RWPE2 (cell line): ENCODE measurements around the gene HOXD4.

Experiments
- ATAC-seq: fragments of 200-7000 bp; cut with Tn5 transposase; 3 replicates; pipeline ENCODE4 v1.9.1; 2021; ENCODE audit warnings: low read depth
- DNase-seq: peaks from one replicate; pipeline ENCODE4 v3.0.0-alpha.2; 2020; ENCODE audit warnings: low spot score
- H3K27ac ChIP-seq: fragments of 450-650 bp; 2 replicates; pipeline ENCODE4 v1.5.1; 2017; ENCODE audit warnings: mild to moderate bottlenecking; ENCODE audit not compliant: poor library complexity, severe bottlenecking
- H3K27me3 ChIP-seq: fragments of 250-450 bp; sonication (Bioruptor Pico); 2 replicates; pipeline ENCODE4 v1.5.1; 2021; ENCODE audit warnings: mild to moderate bottlenecking, moderate library complexity; ENCODE audit not compliant: insufficient read depth, poor library complexity, severe bottlenecking
- H3K36me3 ChIP-seq: fragments of 250-450 bp; sonication (Bioruptor Pico); 2 replicates; pipeline ENCODE4 v1.5.1; 2020; ENCODE audit warnings: low read depth, mild to moderate bottlenecking, moderate library complexity
- H3K4me1 ChIP-seq: fragments of 250-450 bp; sonication (Bioruptor Pico); 2 replicates; pipeline ENCODE4 v1.5.1; 2021; ENCODE audit warnings: mild to moderate bottlenecking, moderate library complexity; ENCODE audit not compliant: insufficient read depth, poor library complexity, severe bottlenecking
- H3K4me3 ChIP-seq: fragments of 250-450 bp; sonication (Bioruptor Pico); 2 replicates; pipeline ENCODE4 v1.5.1; 2021; ENCODE audit warnings: mild to moderate bottlenecking, moderate library complexity; ENCODE audit not compliant: severe bottlenecking
- H3K9me3 ChIP-seq: fragments of 250-450 bp; sonication (Bioruptor Pico); 2 replicates; pipeline ENCODE4 v1.5.1; 2021; ENCODE audit warnings: mild to moderate bottlenecking, moderate library complexity; ENCODE audit not compliant: severe bottlenecking
- CTCF ChIP-seq: fragments of 450-650 bp; IDR thresholded peaks from one replicate; pipeline ENCODE4 v1.5.1; 2017; ENCODE audit warnings: mild to moderate bottlenecking, moderate library complexity; ENCODE audit not compliant: poor library complexity, severe bottlenecking

Gene HOXD4

GRCh38 chr2:176181551-176181950, 30.2 kb downstream of the HOXD4 start:
- Histone ChIP-seq H3K27ac (no peak overlapping the region), H3K4me1 (peaks cover 5% of the 10 kb centered on the region), H3K36me3 (no peaks in the 10 kb centered on the region), H3K4me3 (no peak overlapping the region), H3K9me3 (no peaks in the 10 kb centered on the region), H3K27me3 (no peaks in the 10 kb centered on the region)
- no peak for ATAC-seq
- no peak for TF ChIP-seq CTCF
- no peak for DNase-seq

DNA sequence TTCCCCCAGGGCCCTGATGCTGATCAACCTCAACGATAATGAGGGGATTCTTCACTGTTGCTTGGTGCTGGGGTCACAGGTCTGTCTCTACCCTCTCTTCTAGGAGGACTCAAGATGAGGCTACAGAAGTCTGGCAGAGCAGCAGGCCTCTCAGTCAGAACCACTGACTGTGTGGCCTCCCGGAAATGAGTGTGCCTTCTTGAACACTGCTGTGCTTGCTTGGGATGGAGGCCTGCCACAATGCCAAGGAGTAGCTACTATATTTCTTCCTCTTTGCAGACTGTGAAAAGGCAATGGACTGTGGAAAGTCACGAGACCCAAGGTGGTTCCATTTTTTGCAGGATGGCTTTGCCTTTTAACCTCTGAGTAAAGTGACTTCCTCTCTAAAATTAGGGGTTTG, 31.3 kb downstream of the HOXD4 start:
- H3K27me3 ChIP-seq, result no peaks in the 10 kb centered on the region
- ATAC-seq, result no peak
- TF ChIP-seq CTCF, result no peak
- H3K36me3 ChIP-seq, result no peaks in the 10 kb centered on the region
- peaks cover 5% of the 10 kb centered on the region for H3K4me1 ChIP-seq
- H3K27ac ChIP-seq, result no peak overlapping the region
- H3K9me3 ChIP-seq, result no peaks in the 10 kb centered on the region
- no peak overlapping the region for H3K4me3 ChIP-seq
- no peak for DNase-seq

DNA sequence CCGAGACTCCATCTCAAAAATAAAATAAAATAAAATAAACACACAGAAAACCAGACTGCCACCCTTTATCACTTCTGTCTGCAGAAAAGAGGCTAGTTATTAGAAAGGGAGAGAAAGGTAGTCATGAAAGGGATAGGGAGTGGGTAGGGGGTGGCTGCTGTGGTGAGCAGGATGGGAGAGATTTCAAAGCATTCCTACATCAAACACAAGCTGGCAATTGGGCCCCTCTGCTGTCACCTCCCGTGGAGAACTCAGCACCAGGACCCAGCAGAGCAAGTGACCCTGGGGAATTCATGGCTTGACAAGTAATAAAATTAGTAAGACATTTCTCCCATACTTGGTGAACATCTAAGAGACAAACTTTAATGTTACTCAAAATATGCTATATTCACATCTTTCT, 33.4 kb downstream of the HOXD4 start:
- no peak for DNase-seq
- Histone ChIP-seq H3K27me3 (peaks cover 6% of the 10 kb centered on the region), H3K27ac (no peak overlapping the region), H3K4me3 (no peak overlapping the region), H3K4me1 (no peaks in the 10 kb centered on the region), H3K9me3 (no peaks in the 10 kb centered on the region), H3K36me3 (no peaks in the 10 kb centered on the region)
- no peak for ATAC-seq
- TF ChIP-seq CTCF, result no peak

DNA sequence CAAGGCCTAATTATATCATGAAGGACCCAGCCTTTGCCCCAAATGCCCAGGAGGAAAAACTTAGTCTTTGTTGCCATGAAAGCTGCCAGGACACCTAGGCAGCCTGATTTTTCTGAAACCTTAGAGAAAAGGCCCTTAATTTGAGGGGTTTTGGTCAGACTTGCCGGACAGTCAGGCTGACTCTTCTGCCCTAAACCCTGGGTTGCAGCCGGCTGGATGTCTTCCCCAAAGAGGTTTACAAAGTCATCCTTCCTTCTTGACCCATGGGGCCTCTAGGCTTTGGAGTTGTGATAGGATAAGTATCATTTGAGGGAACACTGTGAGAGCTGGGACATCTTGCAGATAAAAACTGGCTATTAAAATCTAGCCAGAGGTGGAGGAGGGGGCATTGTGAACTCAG, 34.7 kb downstream of the HOXD4 start:
- ATAC-seq (no peak), DNase-seq (no peak)
- Histone ChIP-seq H3K27ac (no peak overlapping the region), H3K4me1 (no peaks in the 10 kb centered on the region), H3K36me3 (no peaks in the 10 kb centered on the region), H3K27me3 (peaks cover 7% of the 10 kb centered on the region), H3K4me3 (no peak overlapping the region), H3K9me3 (no peaks in the 10 kb centered on the region)
- TF ChIP-seq CTCF, result no peak

GRCh38 chr2:176187200-176187898, 36.0 kb downstream of the HOXD4 start:
- Histone ChIP-seq H3K4me3 (peak overlapping the region; percentile 46), H3K4me1 (no peaks in the 10 kb centered on the region), H3K9me3 (no peaks in the 10 kb centered on the region), H3K27ac (no peak overlapping the region), H3K27me3 (peaks cover 7% of the 10 kb centered on the region), H3K36me3 (no peaks in the 10 kb centered on the region)
- ATAC-seq, result no peak
- no peak for DNase-seq
- TF ChIP-seq CTCF, result no peak
